Regular cardiac myocyte (primary cell): ENCODE measurements around the gene STX19. TPM values are rescaled to one million over a fixed set of nuclear protein-coding genes. Genes with fewer than 3 reads are reported as not detected.

Experiments
- total RNA-seq: library from RNA; depleted of rRNA; stranded (reverse); fragments of >200 nt; gene quantifications from 2 replicates; pipeline ENCODE4 v1.2.3, GENCODE V29; 2014

The STX19 gene, protein sequence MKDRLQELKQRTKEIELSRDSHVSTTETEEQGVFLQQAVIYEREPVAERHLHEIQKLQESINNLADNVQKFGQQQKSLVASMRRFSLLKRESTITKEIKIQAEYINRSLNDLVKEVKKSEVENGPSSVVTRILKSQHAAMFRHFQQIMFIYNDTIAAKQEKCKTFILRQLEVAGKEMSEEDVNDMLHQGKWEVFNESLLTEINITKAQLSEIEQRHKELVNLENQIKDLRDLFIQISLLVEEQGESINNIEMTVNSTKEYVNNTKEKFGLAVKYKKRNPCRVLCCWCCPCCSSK
- under 0.01 TPM in 1 of 2 replicates, not detected in the other for total RNA-seq

DNA sequence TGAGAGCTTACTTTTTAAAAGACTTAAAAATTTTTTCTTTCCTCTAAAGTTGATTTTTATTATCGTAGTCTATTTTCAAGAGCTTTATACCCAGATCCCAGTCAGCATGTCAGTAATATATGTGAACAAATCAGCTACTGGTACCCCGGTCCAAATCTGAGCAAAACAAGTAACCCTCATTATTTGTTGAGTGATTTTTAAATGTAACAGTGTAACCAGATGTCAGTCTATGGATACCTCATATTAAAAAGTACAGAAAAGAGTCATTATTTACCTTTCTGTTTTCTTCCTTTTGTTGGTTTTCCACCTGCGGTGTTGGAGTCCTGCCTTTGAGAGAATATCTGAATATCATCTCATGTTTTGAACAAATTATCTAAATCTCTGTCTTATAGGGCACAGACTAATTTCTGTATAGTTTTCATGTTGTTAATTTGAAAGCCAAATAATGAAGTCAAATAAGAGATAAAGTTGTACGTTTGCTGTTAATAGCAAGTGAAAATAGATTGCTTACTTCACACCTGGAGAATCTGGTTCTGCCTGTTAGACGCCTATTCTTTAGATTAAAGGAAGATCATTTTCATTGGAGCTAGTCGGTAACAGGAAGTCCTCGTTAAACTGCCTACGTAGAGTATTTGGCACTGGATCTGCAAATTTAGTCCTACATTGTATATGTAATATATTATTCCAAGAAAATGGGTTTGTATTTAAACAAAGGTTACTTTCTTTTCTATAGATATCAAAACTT is at the start of gene STX19:
STX19 (minus strand) TSS at position 505 of the 745 bp plus-strand sequence. CDS start 13,328 bp downstream, outside the sequence.

DNA sequence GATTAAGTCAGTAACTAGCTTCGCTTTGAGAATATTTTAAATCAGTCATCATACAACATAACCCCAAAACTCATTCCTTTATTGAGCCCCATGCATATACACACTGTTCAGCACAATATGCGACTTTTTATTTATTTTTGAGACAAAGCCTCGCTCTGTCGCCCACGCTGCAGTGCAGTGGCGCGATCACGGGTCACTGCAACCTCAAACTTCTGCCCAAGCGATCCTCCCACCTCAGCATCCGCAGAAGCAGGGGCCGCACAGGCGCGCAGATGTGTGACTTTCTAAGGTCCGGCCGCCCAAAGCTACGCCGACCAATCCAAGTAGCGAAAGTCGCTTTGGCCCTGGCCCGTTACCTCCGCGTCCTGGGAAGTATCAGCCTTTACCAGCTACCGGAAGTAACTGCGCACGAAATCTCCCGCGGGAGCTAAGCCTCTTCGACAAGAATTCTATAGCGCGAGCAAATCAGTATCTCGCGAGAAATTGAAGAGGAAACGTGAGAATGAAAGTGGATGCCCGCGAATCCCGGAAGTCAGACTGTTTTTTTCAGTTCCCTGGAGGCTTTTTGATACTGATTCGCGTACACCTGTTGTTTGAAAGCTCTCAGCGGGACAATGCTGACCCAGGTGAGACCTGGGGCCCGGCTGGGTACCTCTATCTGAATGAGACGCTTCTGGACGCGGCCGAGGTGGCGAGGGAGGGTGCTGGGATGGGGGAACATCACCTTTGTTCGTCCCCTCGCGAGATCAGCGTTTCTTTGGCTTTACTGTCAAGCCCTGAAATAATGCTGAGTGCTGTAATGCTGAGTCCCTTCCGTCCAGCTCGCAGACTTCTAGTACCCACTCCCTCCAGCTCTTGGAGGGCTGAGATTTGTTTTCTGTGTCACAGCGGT is 34.4 kb upstream of the STX19 start, which contains the start of the genes DHFR2 and NSUN3:
DHFR2 (minus strand) TSS at position 404 of the 892 bp plus-strand sequence. CDS start 1,405 bp downstream, outside the sequence.
NSUN3 (plus strand) TSS at position 549 of the 892 bp plus-strand sequence; CDS start at position 615, 66 bp downstream.

DNA sequence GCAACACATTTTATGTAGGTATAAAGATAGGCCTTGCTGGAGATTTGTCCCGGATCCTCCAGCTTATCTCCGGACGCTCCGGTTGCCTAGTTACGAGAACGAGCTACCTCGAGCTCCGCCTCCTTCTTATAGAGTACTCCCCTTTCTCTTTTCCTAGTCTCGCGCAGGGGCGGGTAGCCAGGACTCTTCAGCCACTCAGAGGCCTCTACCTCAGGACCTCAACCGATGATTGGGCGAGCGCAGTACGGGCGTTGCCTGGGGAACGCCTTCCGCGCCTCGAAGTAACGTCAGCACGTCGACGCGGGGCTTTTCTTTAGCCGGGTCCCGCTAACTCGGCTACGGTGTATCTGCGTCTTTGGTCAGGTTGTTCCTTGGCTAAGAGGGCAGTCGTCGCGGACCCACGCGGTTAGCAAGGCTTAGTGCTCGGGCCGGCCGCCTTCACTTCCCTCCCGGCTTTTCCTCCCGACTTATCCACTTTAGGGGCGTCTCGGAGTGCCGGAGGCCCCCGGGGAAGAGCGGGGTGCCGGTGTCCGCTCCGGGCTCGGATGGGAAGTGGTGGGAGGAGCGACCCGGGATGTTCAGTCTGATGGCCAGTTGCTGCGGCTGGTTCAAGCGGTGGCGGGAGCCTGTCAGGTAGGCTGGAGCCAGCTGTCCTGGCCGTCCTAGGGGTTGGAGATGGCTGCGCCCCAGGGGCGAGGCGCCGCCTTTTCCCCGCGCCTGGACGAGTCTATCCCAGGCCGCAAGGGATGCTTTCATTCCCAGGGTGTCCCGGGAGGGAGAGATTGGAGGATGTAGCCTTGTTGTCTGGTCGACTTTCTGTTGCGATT is 48.3 kb downstream of the STX19 start, which contains the start of gene ARL13B:
ARL13B (plus strand) TSS at position 306 of the 827 bp plus-strand sequence; CDS start at position 575, 269 bp downstream.

DNA sequence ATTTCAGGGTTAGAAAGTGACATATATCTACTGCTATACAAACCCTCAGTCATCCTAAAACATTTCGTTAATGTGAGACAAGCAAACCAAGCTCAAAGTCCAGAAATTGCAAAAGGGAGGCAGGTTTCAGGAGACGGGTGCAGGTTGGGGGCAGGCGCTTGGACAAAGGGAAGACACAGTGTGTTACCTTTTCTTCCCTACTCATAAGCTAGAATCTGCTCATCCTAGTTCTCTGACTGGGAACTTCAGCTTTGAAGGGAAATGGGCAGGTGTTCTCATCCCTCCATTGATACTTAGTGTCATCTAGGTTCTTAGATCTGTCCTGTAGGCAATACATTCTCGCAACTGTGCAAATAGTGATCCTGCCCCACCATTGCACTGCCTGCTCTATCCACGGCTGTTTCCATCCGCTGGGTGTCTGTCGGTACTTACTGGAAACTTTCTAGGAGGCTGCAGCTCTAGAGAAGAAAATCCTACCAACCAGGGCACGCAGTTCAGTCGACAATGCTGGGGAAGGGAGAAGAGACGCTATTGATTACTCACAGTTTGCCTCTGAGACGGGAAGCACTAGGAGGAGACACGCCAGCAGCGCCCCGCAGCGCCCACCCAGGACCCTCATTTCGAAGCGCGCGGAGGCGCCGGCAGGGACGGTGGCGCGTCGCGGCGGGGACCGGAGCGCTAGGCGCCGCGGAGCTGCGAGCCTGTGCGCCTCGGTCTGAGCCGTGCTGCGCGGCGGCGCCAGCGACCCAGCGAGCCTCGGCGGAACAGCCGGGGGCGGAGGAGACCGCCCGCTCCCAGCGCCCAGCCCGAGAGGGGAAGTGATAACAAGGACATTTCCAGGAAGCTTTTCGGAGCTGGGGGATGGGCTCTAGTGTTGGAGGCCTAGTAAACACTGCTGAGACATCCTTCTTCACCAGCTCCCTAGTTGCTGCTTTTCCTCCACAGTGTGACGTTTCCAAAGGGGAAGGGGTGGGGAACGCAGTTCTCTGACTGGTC is 55.0 kb downstream of the STX19 start, which contains the start of gene PROS1:
PROS1 (minus strand) TSS at position 766 of the 996 bp plus-strand sequence; CDS start at position 619, 147 bp downstream.

Other genes with a start within 250 kb of the STX19 start
- gene PROS1, start 54.7 kb downstream of the STX19 start, total RNA-seq, result 11.3 and 43.7 TPM in 2 replicates
- gene ARL13B, start 48.4 kb downstream of the STX19 start, total RNA-seq, result 8.7 and 11.9 TPM in 2 replicates
- 3.6 and 5.1 TPM in 2 replicates for gene DHFR2, start 34.3 kb upstream of the STX19 start, total RNA-seq
- gene NSUN3, start 34.5 kb upstream of the STX19 start, total RNA-seq, result 9.9 and 11.3 TPM in 2 replicates